GM21717 (cell line): ENCODE data around the gene MINK1.
A peak's percentile ranks its signal among the peaks of the same experiment; 100 is the strongest.
"Not testable (repeated sequence)": the region's sequence is repeated elsewhere in the genome, so short reads cannot be mapped to it uniquely, and the experiment has no call there.

Source experiments
- ATAC-seq: cut with Tn5 transposase; IDR thresholded peaks from one replicate; pipeline ENCODE4 v1.9.1; 2021; ENCODE audit warnings: mild to moderate bottlenecking, moderate library complexity; ENCODE audit not compliant: unreplicated experiment

Gene MINK1

GRCh38 chr17:4926577-4927335 lies 93.6 kb downstream of the MINK1 start:
- ATAC-seq = not testable (repeated sequence)

- no peak for ATAC-seq
Observed at GRCh38 chr17:4928881-4929280, 95.7 kb downstream of the MINK1 start.

DNA sequence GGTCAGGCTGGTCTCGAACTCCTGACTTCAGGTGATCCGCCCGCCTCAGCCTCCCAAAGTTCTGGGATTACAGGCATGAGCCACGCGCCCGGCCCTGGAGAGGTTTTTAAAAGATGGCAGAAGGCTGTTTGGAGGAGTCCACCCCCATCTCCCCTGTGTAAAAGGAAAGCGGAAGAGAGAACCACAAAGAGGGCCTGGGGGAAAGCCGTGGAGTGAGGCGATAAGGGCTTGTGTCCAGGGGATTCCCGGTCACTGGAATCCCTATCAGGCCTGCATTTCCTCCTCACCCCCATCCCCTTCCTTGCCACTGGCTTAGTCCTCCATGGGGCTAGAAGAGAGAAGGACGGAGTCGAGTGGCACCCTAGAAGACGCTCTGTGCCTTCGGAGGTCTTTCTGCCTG lies 98.8 kb downstream of the MINK1 start, which contains the start of gene GP1BA:
TSS of gene GP1BA (plus strand) at position 315 of the 400 bp plus-strand sequence. CDS start 328 bp downstream, outside the sequence.
- no peak for ATAC-seq

DNA sequence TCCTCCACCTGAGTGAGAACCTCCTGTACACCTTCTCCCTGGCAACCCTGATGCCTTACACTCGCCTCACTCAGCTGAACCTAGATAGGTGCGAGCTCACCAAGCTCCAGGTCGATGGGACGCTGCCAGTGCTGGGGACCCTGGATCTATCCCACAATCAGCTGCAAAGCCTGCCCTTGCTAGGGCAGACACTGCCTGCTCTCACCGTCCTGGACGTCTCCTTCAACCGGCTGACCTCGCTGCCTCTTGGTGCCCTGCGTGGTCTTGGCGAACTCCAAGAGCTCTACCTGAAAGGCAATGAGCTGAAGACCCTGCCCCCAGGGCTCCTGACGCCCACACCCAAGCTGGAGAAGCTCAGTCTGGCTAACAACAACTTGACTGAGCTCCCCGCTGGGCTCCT lies 99.6 kb downstream of the MINK1 start:
- no peak for ATAC-seq

DNA sequence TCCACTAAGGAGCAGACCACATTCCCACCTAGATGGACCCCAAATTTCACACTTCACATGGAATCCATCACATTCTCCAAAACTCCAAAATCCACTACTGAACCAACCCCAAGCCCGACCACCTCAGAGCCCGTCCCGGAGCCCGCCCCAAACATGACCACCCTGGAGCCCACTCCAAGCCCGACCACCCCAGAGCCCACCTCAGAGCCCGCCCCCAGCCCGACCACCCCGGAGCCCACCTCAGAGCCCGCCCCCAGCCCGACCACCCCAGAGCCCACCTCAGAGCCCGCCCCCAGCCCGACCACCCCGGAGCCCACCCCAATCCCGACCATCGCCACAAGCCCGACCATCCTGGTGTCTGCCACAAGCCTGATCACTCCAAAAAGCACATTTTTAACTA lies 100.5 kb downstream of the MINK1 start:
- no peak for ATAC-seq

GRCh38 chr17:4934173-4934979 lies 101.2 kb downstream of the MINK1 start:
- ATAC-seq = no peak

GRCh38 chr17:4935650-4936049 lies 102.5 kb downstream of the MINK1 start:
- ATAC-seq = no peak

- no peak for ATAC-seq
Observed at GRCh38 chr17:4936436-4936835, 103.3 kb downstream of the MINK1 start.

- ATAC-seq = no peak
Observed at GRCh38 chr17:4937553-4937952, 104.4 kb downstream of the MINK1 start.

DNA sequence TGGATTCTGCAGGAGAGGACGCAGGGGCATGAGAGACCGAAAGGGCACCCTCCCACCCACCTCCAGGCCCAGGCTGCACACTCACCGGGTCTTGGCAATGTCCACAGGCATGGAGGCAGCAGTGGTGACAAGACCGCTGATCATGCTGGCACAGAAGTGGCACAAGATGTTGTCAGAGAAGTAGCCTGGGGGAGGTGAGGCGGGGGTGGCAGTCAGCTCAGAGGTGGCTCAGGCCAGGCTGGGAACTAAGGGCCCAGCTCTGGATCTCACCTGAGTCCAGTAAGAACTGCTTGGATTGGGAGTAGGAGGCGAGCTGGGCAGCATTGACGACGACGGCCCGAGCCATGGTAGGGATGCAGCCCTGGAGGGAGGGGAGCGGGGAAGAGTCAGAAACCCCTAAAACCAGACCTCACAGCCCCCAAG lies 104.9 kb downstream of the MINK1 start:
- no peak for ATAC-seq

GRCh38 chr17:4938688-4939545 lies 105.8 kb downstream of the MINK1 start:
- ATAC-seq = no peak

DNA sequence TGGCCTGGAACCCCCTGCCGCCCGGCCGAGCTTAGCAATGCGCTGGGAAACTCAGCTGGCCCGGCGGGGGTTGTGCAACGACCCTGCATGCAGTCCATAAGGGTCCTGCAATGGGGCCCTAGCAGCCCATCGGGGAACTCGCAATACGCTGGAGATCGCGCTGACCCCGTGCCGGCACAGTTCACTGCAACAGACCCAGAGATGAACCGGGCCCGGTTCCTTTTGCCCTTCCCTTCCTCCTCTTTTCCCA lies 106.3 kb downstream of the MINK1 start:
- peak; percentile 10 for ATAC-seq

DNA sequence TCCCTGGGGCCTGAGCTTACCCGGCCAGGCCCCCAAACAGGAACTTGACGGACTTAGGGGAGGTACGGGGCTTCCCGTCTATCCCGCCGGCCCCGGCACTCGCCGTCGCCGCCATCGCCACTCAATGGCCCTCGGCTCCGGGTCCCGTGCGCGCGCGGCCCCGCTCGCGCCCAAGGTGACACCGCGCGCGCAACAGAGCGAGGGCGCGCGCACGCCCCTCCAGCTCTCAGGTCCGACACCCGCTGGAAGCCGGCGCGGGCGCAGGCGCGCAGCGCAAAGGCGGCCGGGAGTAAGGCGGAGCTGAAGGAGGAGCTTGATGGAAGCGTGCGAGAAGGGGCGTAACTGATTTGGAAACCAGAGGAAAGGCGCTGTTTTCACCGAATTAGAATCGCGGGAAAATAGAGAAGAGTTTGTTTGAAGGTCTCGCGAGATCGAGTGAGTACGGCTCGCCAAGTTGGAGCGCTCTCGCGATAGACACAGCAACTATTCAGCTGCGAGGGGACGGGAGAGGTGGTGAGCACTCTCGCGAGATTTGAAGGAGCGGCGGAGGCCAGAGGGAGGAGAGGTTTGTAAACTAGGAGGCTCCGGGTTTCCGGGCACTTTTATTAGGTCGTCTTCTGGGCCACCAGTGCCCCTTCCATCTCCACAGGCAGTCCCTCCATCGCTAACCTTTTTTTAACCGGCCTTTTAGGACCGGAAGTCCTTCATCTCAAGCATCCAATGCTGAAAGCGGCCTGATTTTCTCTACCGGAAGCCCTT lies 106.8 kb downstream of the MINK1 start, which contains the start of the genes RNF167 and SLC25A11:
TSS of gene RNF167 (plus strand) at position 473 of the 759 bp plus-strand sequence. CDS start 642 bp downstream, outside the sequence.
TSS of gene SLC25A11 (minus strand) at position 251 of the 759 bp plus-strand sequence. CDS start at position 115, 136 bp downstream.
- ATAC-seq = peak; percentile 61

DNA sequence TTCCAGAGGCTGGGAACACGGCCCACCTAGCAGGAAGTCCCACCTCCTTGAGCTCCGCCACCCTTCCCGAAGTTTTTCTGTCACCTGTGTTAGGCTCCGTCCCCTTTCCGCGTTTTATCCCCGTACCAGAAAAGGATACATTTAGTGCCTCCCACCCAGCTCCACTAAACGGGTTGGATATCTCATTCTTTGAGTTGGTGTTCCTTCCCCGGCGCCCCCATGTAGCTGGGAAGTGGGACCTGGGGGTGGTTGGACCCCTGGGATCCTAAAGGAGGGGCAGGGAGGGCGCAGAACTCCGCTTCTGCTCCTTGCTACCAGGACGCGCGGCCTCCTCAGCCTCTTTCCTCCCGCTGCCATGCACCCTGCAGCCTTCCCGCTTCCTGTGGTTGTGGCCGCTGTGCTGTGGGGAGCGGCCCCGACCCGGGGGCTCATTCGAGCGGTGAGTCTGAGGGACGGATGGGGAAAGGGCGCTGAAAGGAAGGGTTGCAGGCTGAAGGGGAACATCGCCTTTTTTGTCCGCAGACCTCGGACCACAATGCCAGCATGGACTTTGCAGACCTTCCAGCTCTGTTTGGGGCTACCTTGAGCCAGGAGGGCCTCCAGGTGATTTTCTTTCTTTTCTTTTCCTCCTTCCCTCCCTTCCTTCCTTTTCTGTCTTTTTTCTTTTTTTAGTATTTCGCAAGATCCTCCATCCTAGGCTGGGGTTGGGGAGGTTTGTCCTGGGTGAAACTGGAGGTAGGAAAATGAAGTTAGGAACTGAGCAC lies 107.6 kb downstream of the MINK1 start:
- ATAC-seq = no peak

DNA sequence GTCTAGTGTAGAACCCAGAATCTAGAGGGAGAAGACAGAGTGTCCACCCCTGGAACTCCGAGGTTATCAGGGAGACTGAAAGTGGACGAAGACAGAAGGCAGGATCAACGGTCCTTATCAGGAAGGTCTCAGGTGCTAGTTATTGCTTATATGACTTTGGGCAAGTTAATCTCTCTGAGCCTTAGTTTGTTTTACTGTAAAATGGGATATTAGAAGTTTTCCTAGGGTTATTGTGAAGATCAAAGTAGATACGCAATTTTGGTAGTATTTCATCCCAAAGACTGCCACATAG lies 108.1 kb downstream of the MINK1 start:
- no peak for ATAC-seq

- ATAC-seq = no peak
Observed at GRCh38 chr17:4942760-4943508, 109.8 kb downstream of the MINK1 start.

GRCh38 chr17:4944163-4944553 lies 111.0 kb downstream of the MINK1 start:
- no peak for ATAC-seq

GRCh38 chr17:4944554-4945175 lies 111.5 kb downstream of the MINK1 start:
- ATAC-seq = no peak
